ENCODE measurements around the gene KAT6B. TPM values are rescaled to one million over a fixed set of nuclear protein-coding genes. Genes with fewer than 3 reads are reported as not detected.

The KAT6B gene
- total RNA-seq, 2 experiments from 2014 or later: 70.3 to 74.2 TPM

GRCh38 chr10:74958316-74958715, 131.9 kb downstream of the KAT6B start:
- no peak for DNase-seq
- Mint-ChIP-seq H3K4me1 (ENCODE audit: low read depth) (peaks cover 59% of the 10 kb centered on the region), H3K9me3 (no peaks in the 10 kb centered on the region), H3K27ac (peak overlapping the region; percentile 54), H3K27me3 (no peaks in the 10 kb centered on the region), H3K36me3 (ENCODE audit: low read depth) (peaks cover 8% of the 10 kb centered on the region), H3K4me3 (no peak overlapping the region)
- Histone ChIP-seq H3K36me3 (ENCODE audit: insufficient read depth, low read length) (no peaks in the 10 kb centered on the region), H3K9me3 (ENCODE audit: control insufficient read depth in 1 of 2, insufficient read depth in 1 of 2, low read length in 2 of 2) (no peaks in the 10 kb centered on the region), H3K27me3 (ENCODE audit: control insufficient read depth in 1 of 2, insufficient read depth in 2 of 2, low read length in 2 of 2) (no peaks in the 10 kb centered on the region), H3K4me1 (ENCODE audit: insufficient read depth, low read length) (no peaks in the 10 kb centered on the region), H3K27ac (ENCODE audit: low read depth in 1 of 2, low read length in 2 of 2) (no peak overlapping the region), H3K4me3 (ENCODE audit: low read length) (no peak overlapping the region)
- TF ChIP-seq, protein P1, sequence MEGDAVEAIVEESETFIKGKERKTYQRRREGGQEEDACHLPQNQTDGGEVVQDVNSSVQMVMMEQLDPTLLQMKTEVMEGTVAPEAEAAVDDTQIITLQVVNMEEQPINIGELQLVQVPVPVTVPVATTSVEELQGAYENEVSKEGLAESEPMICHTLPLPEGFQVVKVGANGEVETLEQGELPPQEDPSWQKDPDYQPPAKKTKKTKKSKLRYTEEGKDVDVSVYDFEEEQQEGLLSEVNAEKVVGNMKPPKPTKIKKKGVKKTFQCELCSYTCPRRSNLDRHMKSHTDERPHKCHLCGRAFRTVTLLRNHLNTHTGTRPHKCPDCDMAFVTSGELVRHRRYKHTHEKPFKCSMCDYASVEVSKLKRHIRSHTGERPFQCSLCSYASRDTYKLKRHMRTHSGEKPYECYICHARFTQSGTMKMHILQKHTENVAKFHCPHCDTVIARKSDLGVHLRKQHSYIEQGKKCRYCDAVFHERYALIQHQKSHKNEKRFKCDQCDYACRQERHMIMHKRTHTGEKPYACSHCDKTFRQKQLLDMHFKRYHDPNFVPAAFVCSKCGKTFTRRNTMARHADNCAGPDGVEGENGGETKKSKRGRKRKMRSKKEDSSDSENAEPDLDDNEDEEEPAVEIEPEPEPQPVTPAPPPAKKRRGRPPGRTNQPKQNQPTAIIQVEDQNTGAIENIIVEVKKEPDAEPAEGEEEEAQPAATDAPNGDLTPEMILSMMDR (IDR thresholded peaks at IDR 0.05): no peak
- POLR2A ChIA-PET: no interaction called here
- CTCF ChIA-PET: no interaction called here
- ATAC-seq (ENCODE audit: poor library complexity): no peak
- intact Hi-C loops (cut with DNase I, micrococcal nuclease): no loop called here

- no peak for ATAC-seq (ENCODE audit: poor library complexity)
- Histone ChIP-seq H3K4me1 (ENCODE audit: insufficient read depth, low read length) (no peaks in the 10 kb centered on the region), H3K36me3 (ENCODE audit: insufficient read depth, low read length) (no peaks in the 10 kb centered on the region), H3K4me3 (ENCODE audit: low read length) (no peak overlapping the region), H3K27ac (ENCODE audit: low read depth in 1 of 2, low read length in 2 of 2) (no peak overlapping the region), H3K27me3 (ENCODE audit: control insufficient read depth in 1 of 2, insufficient read depth in 2 of 2, low read length in 2 of 2) (no peaks in the 10 kb centered on the region), H3K9me3 (ENCODE audit: control insufficient read depth in 1 of 2, insufficient read depth in 1 of 2, low read length in 2 of 2) (no peaks in the 10 kb centered on the region)
- Mint-ChIP-seq H3K4me3 (no peak overlapping the region), H3K9me3 (no peaks in the 10 kb centered on the region), H3K27me3 (no peaks in the 10 kb centered on the region), H3K36me3 (ENCODE audit: low read depth) (peaks cover 8% of the 10 kb centered on the region), H3K27ac (peak overlapping the region; percentile 64), H3K4me1 (ENCODE audit: low read depth) (peaks cover 61% of the 10 kb centered on the region)
- DNase-seq: no peak
- ChIA-PET POLR2A (no interaction called here), CTCF (interaction anchor here (0.8 to 1.2 kb wide), 2 partner anchors 14 to 40 kb away, joined by 3 read pairs; no protein-coding TSS in a partner anchor)
- TF ChIP-seq, protein P1 (IDR thresholded peaks at IDR 0.05): no peak
- intact Hi-C loops (cut with DNase I, micrococcal nuclease): no loop called here
Observed at GRCh38 chr10:74960670-74961069, 134.3 kb downstream of the KAT6B start.

DNA sequence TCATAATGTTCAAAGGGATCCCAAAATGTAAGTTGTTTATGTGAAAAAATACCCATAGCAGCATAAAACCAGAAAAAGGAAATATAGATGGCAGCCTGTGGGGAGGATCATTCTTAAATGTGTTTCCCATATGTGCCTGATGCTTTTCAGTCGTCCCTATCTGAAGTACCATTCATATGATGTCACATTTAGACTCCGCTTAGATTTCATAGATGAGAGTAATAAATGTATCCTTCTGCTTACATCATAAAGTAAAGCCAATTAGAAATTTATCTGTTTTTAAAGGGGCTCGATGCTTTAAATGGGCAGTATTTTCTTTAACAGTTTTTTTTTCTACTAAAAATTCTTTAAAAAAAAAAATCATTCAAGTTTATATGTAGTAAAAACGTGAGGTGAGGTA, 136.1 kb downstream of the KAT6B start:
- CTCF ChIA-PET: no interaction called here
- no peaks in the 10 kb centered on the region for H3K27me3 ChIP-seq (ENCODE audit: control insufficient read depth in 1 of 2, insufficient read depth in 2 of 2, low read length in 2 of 2)
- Mint-ChIP-seq H3K4me3 (no peak overlapping the region), H3K36me3 (ENCODE audit: low read depth) (peaks cover 8% of the 10 kb centered on the region), H3K27me3 (no peaks in the 10 kb centered on the region), H3K27ac (peak overlapping the region; percentile 64), H3K4me1 (ENCODE audit: low read depth) (peaks cover 51% of the 10 kb centered on the region), H3K9me3 (no peaks in the 10 kb centered on the region)
- H3K36me3 ChIP-seq (ENCODE audit: insufficient read depth, low read length): no peaks in the 10 kb centered on the region
- ATAC-seq (ENCODE audit: poor library complexity) (no peak), DNase-seq (no peak)
- H3K4me1 ChIP-seq (ENCODE audit: insufficient read depth, low read length): no peaks in the 10 kb centered on the region
- no peaks in the 10 kb centered on the region for H3K9me3 ChIP-seq (ENCODE audit: control insufficient read depth in 1 of 2, insufficient read depth in 1 of 2, low read length in 2 of 2)
- POLR2A ChIA-PET: no interaction called here
- TF ChIP-seq, protein P1 (IDR thresholded peaks at IDR 0.05): no peak
- no peak overlapping the region for H3K4me3 ChIP-seq (ENCODE audit: low read length)
- intact Hi-C loops (cut with DNase I, micrococcal nuclease): no loop called here
- H3K27ac ChIP-seq (ENCODE audit: low read depth in 1 of 2, low read length in 2 of 2): no peak overlapping the region

Data from CD4-positive, alpha-beta T cell (primary cell).